ENCODE measurements around the gene AHSA1.
"Not testable (repeated sequence)": the region's sequence is repeated elsewhere in the genome, so short reads cannot be mapped to it uniquely, and the experiment has no call there.

- TF ChIP-seq CTCF (IDR thresholded peaks at IDR 0.05; ENCODE audit: low read depth, low read length); EZH2phosphoT487 (IDR thresholded peaks at IDR 0.05; ENCODE audit: low read depth): not testable (repeated sequence)
These were observed 42.4 kb upstream of the AHSA1 start for GRCh38 chr14:77415403-77416030.

Data from OCI-LY3 (cell line).